ENCODE data around the gene ARL6IP4. TPM values are rescaled to one million over a fixed set of nuclear protein-coding genes. Genes with fewer than 3 reads are reported as not detected.

Gene ARL6IP4
- polyA plus RNA-seq, 2 of the 4 experiments (the other 2 are of a cell fraction), result 208 to 209 TPM

DNA sequence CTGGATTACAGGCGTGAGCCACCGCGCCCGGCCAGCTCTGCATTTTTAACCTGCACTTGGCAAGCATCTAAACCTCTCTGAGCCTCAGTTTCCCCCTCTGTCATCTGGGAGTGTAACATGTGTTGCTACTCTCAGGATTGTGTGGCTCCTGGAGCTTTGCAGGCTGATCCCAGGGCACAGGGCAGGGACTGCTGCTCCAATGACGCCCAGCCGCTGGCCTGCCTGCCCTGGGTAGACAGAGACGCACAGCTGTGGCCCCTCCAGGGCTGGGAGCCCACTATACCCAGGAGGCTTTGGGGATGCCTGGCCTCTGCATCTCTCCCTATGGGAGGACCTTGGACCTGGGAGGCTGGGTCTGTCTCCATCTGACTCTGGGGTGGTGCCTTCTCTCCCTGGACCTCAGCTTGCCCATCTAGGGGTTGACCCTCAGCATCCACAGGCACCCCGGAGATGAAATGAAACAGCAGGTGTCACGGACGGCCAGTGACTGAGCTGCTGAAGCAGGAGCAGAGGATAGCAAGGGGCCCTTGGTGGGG lies 13.7 kb downstream of the ARL6IP4 start:
- no peaks in the 10 kb centered on the region for H3K9me3 ChIP-seq
- H3K27ac ChIP-seq, result no peak overlapping the region
- no peak for FAIRE-seq
- TF ChIP-seq EHF (CRISPR knock-in tag; IDR thresholded peaks at IDR 0.05) (no peak), CBX2 (IDR thresholded peaks at IDR 0.05; ENCODE audit: borderline replicate concordance, low read depth) (no peak), SREBF2 (IDR thresholded peaks at IDR 0.05) (no peak), ZSCAN20 (CRISPR knock-in tag; IDR thresholded peaks at IDR 0.05) (no peak), CHD2 (IDR thresholded peaks at IDR 0.05; ENCODE audit: low read length, partially characterized antibody) (no peak), HOXB13 (CRISPR knock-in tag; IDR thresholded peaks at IDR 0.05; ENCODE audit: low read depth) (no peak), HES2 (IDR thresholded peaks at IDR 0.05) (no peak), ZFP36 (IDR thresholded peaks at IDR 0.05; ENCODE audit: borderline replicate concordance, partially characterized antibody) (no peak), ATOH8 (CRISPR knock-in tag; IDR thresholded peaks at IDR 0.05; ENCODE audit: low read depth) (no peak), HEYL (CRISPR knock-in tag; IDR thresholded peaks at IDR 0.05) (no peak), FOSL2 (IDR thresholded peaks at IDR 0.05) (no peak), FOSL2 (CRISPR knock-in tag; IDR thresholded peaks at IDR 0.05) (no peak), RNF2 (IDR thresholded peaks at IDR 0.05; ENCODE audit: borderline replicate concordance, low read depth) (no peak), JUNB (IDR thresholded peaks at IDR 0.05) (no peak)
- POLR2A ChIA-PET, result no interaction called here
- no peak for DNase-seq (ENCODE audit: low read depth in 1 of 2, low spot score in 1 of 2)
- CTCF ChIA-PET, result interaction anchor here (1.0 to 9.2 kb wide), 4 partner anchors 49 to 658 kb away, joined by 3 to 37 read pairs (median 4); no protein-coding TSS in a partner anchor
- H3K4me2 ChIP-seq, result no peak overlapping the region
- no peak overlapping the region for H3K4me3 ChIP-seq
- ATAC-seq, result no peak
- WGBS (ENCODE audit: missing lambda C conversion rate), result 96% methylated on average over 10 of the region's 10 CpGs
- H3K4me1 ChIP-seq, result no peaks in the 10 kb centered on the region

GRCh38 chr12:122994781-122995502 lies 14.5 kb downstream of the ARL6IP4 start:
- DNase-seq (ENCODE audit: low read depth in 1 of 2, low spot score in 1 of 2), result no peak
- no peak for FAIRE-seq
- Histone ChIP-seq H3K9me3 (no peaks in the 10 kb centered on the region), H3K4me2 (no peak overlapping the region), H3K27ac (no peak overlapping the region), H3K4me1 (no peaks in the 10 kb centered on the region), H3K4me3 (no peak overlapping the region)
- no peak for ATAC-seq
- no peak for TF ChIP-seq RAD21 (conservative IDR thresholded peaks at IDR 0.05 in 1 of 2, IDR thresholded peaks at IDR 0.05 in 1 of 2)
- no peak for TF ChIP-seq E2F6 (IDR thresholded peaks at IDR 0.05; ENCODE audit: borderline replicate concordance, low read depth)
- TF ChIP-seq HOXA7 (CRISPR knock-in tag; IDR thresholded peaks at IDR 0.05), result no peak
- TF ChIP-seq POLR2AphosphoS2 (conservative IDR thresholded peaks at IDR 0.05; ENCODE audit: low read length), result no peak
- no peak for TF ChIP-seq ZFP36 (IDR thresholded peaks at IDR 0.05; ENCODE audit: borderline replicate concordance, partially characterized antibody)
- TF ChIP-seq RNF2 (IDR thresholded peaks at IDR 0.05; ENCODE audit: borderline replicate concordance, low read depth), result no peak
- TF ChIP-seq RFX5 (IDR thresholded peaks at IDR 0.05), result no peak
- no peak for TF ChIP-seq NPAS2 (CRISPR knock-in tag; IDR thresholded peaks at IDR 0.05; ENCODE audit: borderline replicate concordance)
- TF ChIP-seq CEBPB (IDR thresholded peaks at IDR 0.05), result no peak
- TF ChIP-seq, protein P1, sequence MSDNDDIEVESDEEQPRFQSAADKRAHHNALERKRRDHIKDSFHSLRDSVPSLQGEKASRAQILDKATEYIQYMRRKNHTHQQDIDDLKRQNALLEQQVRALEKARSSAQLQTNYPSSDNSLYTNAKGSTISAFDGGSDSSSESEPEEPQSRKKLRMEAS (IDR thresholded peaks at IDR 0.05), result no peak
- no peak for TF ChIP-seq CHD4 (IDR thresholded peaks at IDR 0.05; ENCODE audit: borderline replicate concordance)
- TF ChIP-seq CBX8 (IDR thresholded peaks at IDR 0.05), result no peak
- no peak for TF ChIP-seq REST (IDR thresholded peaks at IDR 0.05)
- TF ChIP-seq EP300 (IDR thresholded peaks at IDR 0.05), result no peak
- TF ChIP-seq CBX2 (IDR thresholded peaks at IDR 0.05; ENCODE audit: borderline replicate concordance, low read depth), result no peak
- no peak for TF ChIP-seq FOXS1 (CRISPR knock-in tag; IDR thresholded peaks at IDR 0.05)
- no peak for TF ChIP-seq ZNF302 (CRISPR knock-in tag; IDR thresholded peaks at IDR 0.05)
- WGBS (ENCODE audit: missing lambda C conversion rate), result 92% methylated on average over 10 of the region's 13 CpGs
- ChIA-PET POLR2A (interaction anchor here (0.5 kb wide), 1 partner anchor 239 kb away, joined by 3 read pairs; no protein-coding TSS in a partner anchor), CTCF (interaction anchor here (1.0 to 9.2 kb wide), 7 partner anchors 13 to 243 kb away, joined by 3 to 37 read pairs (median 4); no protein-coding TSS in a partner anchor)

Data from A549 (cell line).